K562 (cell line): Measurements from ENCODE around the gene POU2F3. TPM values are rescaled to one million over a fixed set of nuclear protein-coding genes. Genes with fewer than 3 reads are reported as not detected.

ENCODE experiments used
- CLOCK ChIP-seq: fragments of 250-450 bp; sonication (Bioruptor Pico); IDR thresholded peaks from 2 replicates; pipeline ENCODE4 v1.4.0; 2020; ENCODE audit warnings: mild to moderate bottlenecking, moderate library complexity, borderline replicate concordance
- DPF2 ChIP-seq: fragments of 450-650 bp; IDR thresholded peaks from 2 replicates; pipeline ENCODE4 v1.6.1; 2016
- E2F8 ChIP-seq: fragments of 450-650 bp; IDR thresholded peaks from 2 replicates; pipeline ENCODE4 v1.7.1; 2018; ENCODE audit warnings: mild to moderate bottlenecking, low read depth; ENCODE audit not compliant: partially characterized antibody
- FOSL1 ChIP-seq: fragments of 200-800 bp; sonication (Bioruptor generic); conservative IDR thresholded peaks from 2 replicates; pipeline ENCODE4 v1.6.1; 2016; ENCODE audit warnings: missing genetic modification characterization, missing compliant biosample characterization
- FUS ChIP-seq: fragments of 200-400 bp; formaldehyde crosslinking; optimal IDR thresholded peaks from 2 replicates; pipeline ENCODE3; 2017; ENCODE audit warnings: low read depth, low read length
- HNRNPUL1 ChIP-seq: fragments of 200-400 bp; formaldehyde crosslinking; IDR thresholded peaks from 2 replicates; pipeline ENCODE4 v1.6.1; 2017; ENCODE audit warnings: low read length
- MAX ChIP-seq: sonication (generic); formaldehyde crosslinking; IDR thresholded peaks from 2 replicates; pipeline ENCODE4 v1.9.0; 2022; ENCODE audit warnings: mild to moderate bottlenecking, missing genetic modification reagents
- MITF ChIP-seq: IDR thresholded peaks from 2 replicates; pipeline ENCODE4 v1.6.1; 2014; ENCODE audit warnings: antibody characterized with exemption
- NCOA4 ChIP-seq: fragments of 450-650 bp; IDR thresholded peaks from 2 replicates; pipeline ENCODE4 v1.6.1; 2018; ENCODE audit warnings: mild to moderate bottlenecking; ENCODE audit not compliant: partially characterized antibody
- NFRKB ChIP-seq: fragments of 450-650 bp; IDR thresholded peaks from 2 replicates; pipeline ENCODE4 v1.6.1; 2016; ENCODE audit warnings: low read depth
- PCBP1 ChIP-seq: fragments of 200-400 bp; formaldehyde crosslinking; IDR thresholded peaks from 2 replicates; pipeline ENCODE4 v1.6.1; 2018; ENCODE audit warnings: mild to moderate bottlenecking, low read depth, low read length; ENCODE audit not compliant: poor library complexity, severe bottlenecking
- RUNX1 ChIP-seq: sonication (generic); IDR thresholded peaks from 2 replicates; pipeline ENCODE4 v1.6.1; 2016; ENCODE audit warnings: antibody characterized with exemption, low read depth
- SIN3B ChIP-seq: fragments of 450-650 bp; IDR thresholded peaks from 2 replicates; pipeline ENCODE4 v1.6.1; 2017; ENCODE audit warnings: low read depth, mild to moderate bottlenecking, moderate library complexity
- SP1 ChIP-seq: sonication (generic); formaldehyde crosslinking; IDR thresholded peaks from 2 replicates; pipeline ENCODE4 v1.8.1; 2022; ENCODE audit warnings: mild to moderate bottlenecking, missing genetic modification reagents
- XRCC5 ChIP-seq: fragments of 200-400 bp; formaldehyde crosslinking; IDR thresholded peaks from 2 replicates; pipeline ENCODE4 v1.6.1; 2017; ENCODE audit warnings: low read depth, mild to moderate bottlenecking, low read length
- ZBTB9 ChIP-seq: fragments of 450-650 bp; formaldehyde crosslinking; IDR thresholded peaks from 2 replicates; pipeline ENCODE4 v1.4.0; 2020; ENCODE audit warnings: mild to moderate bottlenecking, moderate library complexity
- ZFX ChIP-seq: sonication (generic); formaldehyde crosslinking; IDR thresholded peaks from 2 replicates; pipeline ENCODE4 v1.8.0; 2022; ENCODE audit warnings: mild to moderate bottlenecking, missing genetic modification reagents, moderate library complexity
- ZNF668 ChIP-seq: fragments of 250-450 bp; sonication (Bioruptor Pico); IDR thresholded peaks from 2 replicates; pipeline ENCODE4 v1.8.0; 2022; ENCODE audit warnings: mild to moderate bottlenecking, inconsistent platforms
- ZNF79 ChIP-seq: fragments of 250-450 bp; sonication (Bioruptor Pico); IDR thresholded peaks from 2 replicates; pipeline ENCODE4 v1.4.0; 2020; ENCODE audit warnings: low read depth, mild to moderate bottlenecking, moderate library complexity
- polyA plus RNA-seq, 8 experiments: library from polyadenylated mRNA; depleted of rRNA in 4 of 8; stranded (reverse) in 5 of 8; unstranded in 3 of 8; fragments of >200 nt; fragmentation: Nextera tagmentation in 2 of 8; fragmentation: Illumina TruSeq in 1 of 8; extraction: Ambion mirVana in 2 of 8; extraction: Trizol in 1 of 8; gene quantifications; 2 replicates each; pipeline versions ENCODE4 v1.2.1 to v1.2.3, GENCODE V29; 2011 to 2014; ENCODE audit warnings: inconsistent platforms in 1 of 8, missing spikeins in 1 of 8
- total RNA-seq, 7 experiments: library from RNA; depleted of rRNA in 6 of 7; stranded (reverse); fragments of >200 nt in 6 of 7; fragmentation: Illumina TruSeq in 2 of 7; extraction: Trizol in 2 of 7; gene quantifications; 2 replicates each; pipeline versions ENCODE4 v1.2.1 to v1.2.3, GENCODE V29; 2011 to 2021; ENCODE audit warnings: low replicate concordance in 1 of 7

The POU2F3 gene
- total and polyA plus RNA-seq, 9 of the 15 experiments (the other 6 are each of a cell fraction or from before 2014, with no cell fraction given): not detected

GRCh38 chr11:120335908-120336640 is 96.1 kb downstream of the POU2F3 start, which contains the start of gene ARHGEF12 (continued):
- peak; percentile 29 for TF ChIP-seq E2F8
- no peak for TF ChIP-seq HNRNPUL1
- TF ChIP-seq NFRKB: 0 out of 2 replicates have a peak, but pooled peaks have one; percentile 36
- TF ChIP-seq XRCC5: peak; percentile 95
- no peak; the same call in 1 of the 2 replicates for TF ChIP-seq DPF2
- TF ChIP-seq NCOA4: no peak
- peak; percentile 34; the same call in 1 of the 2 replicates for TF ChIP-seq MAX (CRISPR knock-in tag)
- TF ChIP-seq FUS: no peak
- no peak for TF ChIP-seq ZNF668 (CRISPR knock-in tag)
- peak; percentile 38 for TF ChIP-seq FOSL1 (tag)
- peak; percentile 31; the same call in 1 of the 2 replicates for TF ChIP-seq ZBTB9
- 0 out of 2 replicates have a peak, but pooled peaks have one; percentile 27 for TF ChIP-seq MITF
- no peak for TF ChIP-seq RUNX1
- TF ChIP-seq ZNF79 (CRISPR knock-in tag): no peak
- TF ChIP-seq SIN3B: peak; percentile 69
- TF ChIP-seq SP1 (CRISPR knock-in tag): peak; percentile 72; the same call in 1 of the 2 replicates
- TF ChIP-seq CLOCK (CRISPR knock-in tag): no peak
- TF ChIP-seq ZFX (CRISPR knock-in tag): peak; percentile 79
- TF ChIP-seq PCBP1: peak; percentile 100
